HepG2 (cell line): Measurements from ENCODE around the gene WNT7B. TPM values are rescaled to one million over a fixed set of nuclear protein-coding genes. Genes with fewer than 3 reads are reported as not detected.

Experiments used
- ATAC-seq: fragments of 200-7000 bp; cut with Tn5 transposase; 3 replicates; pipeline ENCODE4 v1.9.1; 2020; ENCODE audit warnings: mild to moderate bottlenecking, moderate library complexity
- BruUV-seq: library from RNA; stranded (reverse); fragments of 400-500 nt; replicated peaks from 2 replicates; lab custom pipeline; 2021; lab: Mats Ljungman, UMichigan
- CTCF ChIA-PET: fragments of 300-600 bp; formaldehyde crosslinking; extraction: SDS; loops from one replicate; lab custom pipeline; 2021; ENCODE audit warnings: low total read pairs, inconsistent platforms, low intra/inter-chr PET ratio; lab: Yijun Ruan, JAX
- POLR2A ChIA-PET: fragments of 350-600 bp; sonication (Branson Sonifier 250); formaldehyde crosslinking; loops from one replicate; lab custom pipeline; 2020; ENCODE audit warnings: antibody characterized with exemption, inconsistent platforms; lab: Yijun Ruan, JAX
- DNase-seq: peaks from one replicate; pipeline ENCODE4 v3.0.0-alpha.2; 2015; ENCODE audit warnings: low spot score
- FAIRE-seq: peaks from 3 replicates; lab custom pipeline; 2011; peaks lifted over from hg19 to GRCh38; lab: Jason Lieb, UNC
- H2AFZ ChIP-seq: one replicate; pipeline ENCODE4 v1.6.1; 2011; ENCODE audit warnings: low read length, inconsistent platforms
- H3K27ac ChIP-seq: fragments of 300-600 bp; 3 replicates; pipeline ENCODE4 v1.8.0; 2011; ENCODE audit warnings: mixed run types, mild to moderate bottlenecking, mixed read lengths, low read length, inconsistent platforms; ENCODE audit not compliant: insufficient read depth; ENCODE audit errors: extremely low read length
- H3K27me3 ChIP-seq, 2 experiments: fragments of 200-600 bp in 1 of 2; 2 replicates in 1 of 2; 3 replicates in 1 of 2; pipeline versions ENCODE4 v1.6.0 to v1.8.0; 2011; ENCODE audit warnings: low read length in 2 of 2, mild to moderate bottlenecking in 2 of 2, moderate library complexity in 2 of 2, inconsistent platforms in 1 of 2; ENCODE audit not compliant: insufficient read depth in 2 of 2, control insufficient read depth in 1 of 2
- H3K36me3 ChIP-seq, 2 experiments: fragments of 200-600 bp in 1 of 2; replicated peaks in 1 of 2; 2 replicates in 1 of 2; 3 replicates in 1 of 2; pipeline versions ENCODE4 v1.5.1 to v1.8.0; 2011; ENCODE audit warnings: low read length in 2 of 2, inconsistent platforms in 1 of 2; ENCODE audit not compliant: insufficient read depth in 2 of 2, control insufficient read depth in 1 of 2
- H3K4me1 ChIP-seq: 2 replicates; pipeline ENCODE4 v1.5.1; 2012; ENCODE audit warnings: low read length, inconsistent platforms; ENCODE audit not compliant: insufficient read depth
- H3K4me2 ChIP-seq: 2 replicates; pipeline ENCODE4 v1.6.0; 2011; ENCODE audit warnings: low read depth, low read length, inconsistent platforms
- H3K4me3 ChIP-seq, 3 experiments: fragments of 200-600 bp in 1 of 3; sonication (generic), shearing (Covaris generic) in 1 of 3; replicated peaks in 1 of 3; 2 replicates each; pipeline ENCODE4 v1.5.1; 2011 to 2016; ENCODE audit warnings: low read length in 3 of 3, inconsistent platforms in 2 of 3, low read depth in 2 of 3, mild to moderate bottlenecking in 2 of 3, control low read depth in 1 of 3, mixed read lengths in 1 of 3; ENCODE audit not compliant: insufficient read depth in 1 of 3
- H3K79me2 ChIP-seq: one replicate; pipeline ENCODE4 v1.6.1; 2011; ENCODE audit warnings: low read length, inconsistent platforms; ENCODE audit not compliant: insufficient read depth
- H3K9ac ChIP-seq: 2 replicates; pipeline ENCODE4 v1.6.0; 2011; ENCODE audit warnings: mild to moderate bottlenecking, low read depth, low read length, inconsistent platforms; ENCODE audit not compliant: insufficient read depth
- H3K9me3 ChIP-seq: 2 replicates; pipeline ENCODE4 v1.5.1; 2012; ENCODE audit warnings: mild to moderate bottlenecking, low read length
- H4K20me1 ChIP-seq: 2 replicates; pipeline ENCODE4 v1.6.0; 2011; ENCODE audit warnings: inconsistent platforms, mild to moderate bottlenecking, low read length, moderate library complexity; ENCODE audit not compliant: insufficient read depth
- ELF1 ChIP-seq: sonication (generic); formaldehyde crosslinking; IDR thresholded peaks from 2 replicates; pipeline ENCODE4 v1.4.0; 2020; ENCODE audit warnings: missing genetic modification reagents
- EZH2 ChIP-seq: conservative IDR thresholded peaks from 2 replicates; pipeline ENCODE4 v1.6.1; 2012; ENCODE audit warnings: mild to moderate bottlenecking, low read depth, low read length, moderate library complexity
- HOXA5 ChIP-seq: sonication (generic); formaldehyde crosslinking; IDR thresholded peaks from 2 replicates; pipeline ENCODE4 v1.4.0; 2020; ENCODE audit warnings: missing genetic modification reagents
- ZBTB26 ChIP-seq: IDR thresholded peaks from 2 replicates; pipeline ENCODE4 v1.6.1; 2016; ENCODE audit warnings: missing compliant biosample characterization, missing genetic modification reagents, borderline replicate concordance
- ZNF275 ChIP-seq: sonication (generic); formaldehyde crosslinking; IDR thresholded peaks from 2 replicates; pipeline ENCODE4 v1.8.0; 2022; ENCODE audit warnings: missing genetic modification reagents, mild to moderate bottlenecking, inconsistent platforms, borderline replicate concordance
- ZNF563 ChIP-seq: sonication (generic); formaldehyde crosslinking; IDR thresholded peaks from 2 replicates; pipeline ENCODE4 v1.8.0; 2022; ENCODE audit warnings: mild to moderate bottlenecking, moderate library complexity, missing genetic modification reagents
- ZNF605 ChIP-seq: sonication (generic); formaldehyde crosslinking; IDR thresholded peaks from 2 replicates; pipeline ENCODE4 v1.8.0; 2022; ENCODE audit warnings: mild to moderate bottlenecking, missing genetic modification reagents
- WGBS: methylation state at CpG from one replicate; pipeline ENCODE4 v1.1.6; 2017; ENCODE audit warnings: low lambda C conversion rate; 5-methylcytosine and 5-hydroxymethylcytosine counted together
- in situ Hi-C: cut with HindIII; loops from 2 replicates; pipeline ENCODE4 v1.10.0; 2017; ENCODE audit warnings: low pct_unique_long_range_greater_than_20kb; ENCODE audit not compliant: extremely low pct_ligation_motif_present
- intact Hi-C: fragments of 100-400 bp; cut with micrococcal nuclease; formaldehyde crosslinking; loops from one replicate; pipeline ENCODE4 v1.10.0; 2022; ENCODE audit not compliant: unreplicated experiment
- polyA plus RNA-seq, 8 experiments: library from polyadenylated mRNA; depleted of rRNA in 3 of 8; stranded (reverse) in 7 of 8; unstranded in 1 of 8; fragments of >200 nt; fragmentation: Illumina TruSeq in 4 of 8; extraction: Trizol in 4 of 8; gene quantifications; 2 replicates each; pipeline versions ENCODE4 v1.2.1 to v1.2.3, GENCODE V29; 2011 to 2016; ENCODE audit warnings: low read depth in 4 of 8, missing spikeins in 1 of 8, mixed read lengths in 1 of 8; ENCODE audit not compliant: insufficient read depth in 1 of 8
- total RNA-seq, 5 experiments: library from RNA; depleted of rRNA; stranded (reverse); fragments of >200 nt; fragmentation: Illumina TruSeq; extraction: Trizol; gene quantifications; 2 replicates each; pipeline ENCODE4 v1.2.3, GENCODE V29; 2016; ENCODE audit warnings: low read depth in 1 of 5
- TF ChIP-seq, protein P1 (sequence below): sonication (generic); formaldehyde crosslinking; IDR thresholded peaks from 2 replicates; pipeline ENCODE4 v1.4.0; 2020; ENCODE audit warnings: missing genetic modification reagents, borderline replicate concordance

The WNT7B gene
- total and polyA plus RNA-seq, 2 of the 13 experiments (the other 11 are each of a cell fraction or from before 2014, with no cell fraction given): 0.09 TPM; not detected in 1

GRCh38 chr22:45907378-45907777 is 69.6 kb downstream of the WNT7B start:
- H4K20me1 ChIP-seq: 0 out of 2 replicates have a peak, but pooled peaks cover 2% of the 10 kb centered on the region
- no peak for TF ChIP-seq HOXA5
- TF ChIP-seq ZNF563 (CRISPR knock-in tag): no peak
- no peaks in the 10 kb centered on the region for H3K36me3 ChIP-seq
- intact Hi-C loops: no loop called here
- no peak overlapping the region for H3K4me2 ChIP-seq
- BruUV-seq: no TSS peak
- FAIRE-seq (no peak), ATAC-seq (no peak), DNase-seq (no peak)
- ChIA-PET CTCF (no interaction called here), POLR2A (no interaction called here)
- in situ Hi-C loops: no loop called here
- H2AFZ ChIP-seq: no peak overlapping the region
- no peak overlapping the region for H3K9ac ChIP-seq
- H3K27ac ChIP-seq: no peak overlapping the region
- no peaks in the 10 kb centered on the region for H3K79me2 ChIP-seq
- no peak overlapping the region for H3K4me3 ChIP-seq
- peaks cover 20 to 80% of the 10 kb centered on the region in 2 experiments for H3K27me3 ChIP-seq
- no peaks in the 10 kb centered on the region for H3K9me3 ChIP-seq
- WGBS: 54% methylated on average over 12 of the region's 15 CpGs
- peaks cover 19% of the 10 kb centered on the region for H3K4me1 ChIP-seq

DNA sequence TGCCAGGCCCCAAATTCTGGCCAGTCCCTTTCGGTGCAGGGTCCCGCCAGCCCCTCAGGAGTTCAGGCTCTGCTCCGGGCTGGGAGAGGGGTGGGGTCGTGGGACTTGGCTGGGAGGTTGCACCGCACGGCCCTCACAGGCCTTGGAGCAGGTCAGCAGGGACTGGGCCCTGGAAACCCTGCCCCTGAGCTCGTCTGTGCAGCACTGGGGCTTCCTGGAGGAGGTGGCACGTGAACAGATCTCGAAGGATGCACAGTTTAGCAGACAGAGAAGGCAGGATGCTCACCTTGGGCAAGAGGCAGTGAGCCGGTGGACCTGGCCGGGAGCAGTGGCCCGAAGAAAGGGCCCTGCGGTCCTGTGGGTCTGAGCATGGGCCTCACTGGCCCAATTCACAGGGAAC is 70.0 kb downstream of the WNT7B start:
- Histone ChIP-seq H4K20me1 (0 out of 2 replicates have a peak, but pooled peaks cover 2% of the 10 kb centered on the region), H3K4me1 (peaks cover 18% of the 10 kb centered on the region), H3K79me2 (no peaks in the 10 kb centered on the region), H3K4me2 (no peak overlapping the region), H3K36me3 (no peaks in the 10 kb centered on the region), H2AFZ (no peak overlapping the region), H3K27me3 (peaks cover 20 to 78% of the 10 kb centered on the region in 2 experiments), H3K9ac (no peak overlapping the region), H3K9me3 (no peaks in the 10 kb centered on the region), H3K27ac (no peak overlapping the region), H3K4me3 (no peak overlapping the region)
- no peak for FAIRE-seq
- no peak for ATAC-seq
- in situ Hi-C loops: no loop called here
- intact Hi-C loops: no loop called here
- no TSS peak for BruUV-seq
- 8% methylated on average over 6 of the region's 13 CpGs for WGBS
- POLR2A ChIA-PET: no interaction called here
- CTCF ChIA-PET: no interaction called here
- DNase-seq: no peak
- TF ChIP-seq ZNF275 (CRISPR knock-in tag) (no peak), ZNF605 (CRISPR knock-in tag) (no peak), ELF1 (no peak), EZH2 (no peak), ZBTB26 (CRISPR knock-in tag) (no peak)
- TF ChIP-seq, protein P1, sequence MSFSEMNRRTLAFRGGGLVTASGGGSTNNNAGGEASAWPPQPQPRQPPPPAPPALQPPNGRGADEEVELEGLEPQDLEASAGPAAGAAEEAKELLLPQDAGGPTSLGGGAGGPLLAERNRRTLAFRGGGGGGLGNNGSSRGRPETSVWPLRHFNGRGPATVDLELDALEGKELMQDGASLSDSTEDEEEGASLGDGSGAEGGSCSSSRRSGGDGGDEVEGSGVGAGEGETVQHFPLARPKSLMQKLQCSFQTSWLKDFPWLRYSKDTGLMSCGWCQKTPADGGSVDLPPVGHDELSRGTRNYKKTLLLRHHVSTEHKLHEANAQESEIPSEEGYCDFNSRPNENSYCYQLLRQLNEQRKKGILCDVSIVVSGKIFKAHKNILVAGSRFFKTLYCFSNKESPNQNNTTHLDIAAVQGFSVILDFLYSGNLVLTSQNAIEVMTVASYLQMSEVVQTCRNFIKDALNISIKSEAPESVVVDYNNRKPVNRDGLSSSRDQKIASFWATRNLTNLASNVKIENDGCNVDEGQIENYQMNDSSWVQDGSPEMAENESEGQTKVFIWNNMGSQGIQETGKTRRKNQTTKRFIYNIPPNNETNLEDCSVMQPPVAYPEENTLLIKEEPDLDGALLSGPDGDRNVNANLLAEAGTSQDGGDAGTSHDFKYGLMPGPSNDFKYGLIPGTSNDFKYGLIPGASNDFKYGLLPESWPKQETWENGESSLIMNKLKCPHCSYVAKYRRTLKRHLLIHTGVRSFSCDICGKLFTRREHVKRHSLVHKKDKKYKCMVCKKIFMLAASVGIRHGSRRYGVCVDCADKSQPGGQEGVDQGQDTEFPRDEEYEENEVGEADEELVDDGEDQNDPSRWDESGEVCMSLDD (CRISPR knock-in tag): no peak
